Fibroblast of skin of abdomen (primary cell): ENCODE data around the gene SNX15.
"Not testable (repeated sequence)": the region's sequence is repeated elsewhere in the genome, so short reads cannot be mapped to it uniquely, and the experiment has no call there.

Source experiments
- DNase-seq: peaks from one replicate; pipeline ENCODE4 v3.0.0-alpha.2; 2013

SNX15 gene

DNA sequence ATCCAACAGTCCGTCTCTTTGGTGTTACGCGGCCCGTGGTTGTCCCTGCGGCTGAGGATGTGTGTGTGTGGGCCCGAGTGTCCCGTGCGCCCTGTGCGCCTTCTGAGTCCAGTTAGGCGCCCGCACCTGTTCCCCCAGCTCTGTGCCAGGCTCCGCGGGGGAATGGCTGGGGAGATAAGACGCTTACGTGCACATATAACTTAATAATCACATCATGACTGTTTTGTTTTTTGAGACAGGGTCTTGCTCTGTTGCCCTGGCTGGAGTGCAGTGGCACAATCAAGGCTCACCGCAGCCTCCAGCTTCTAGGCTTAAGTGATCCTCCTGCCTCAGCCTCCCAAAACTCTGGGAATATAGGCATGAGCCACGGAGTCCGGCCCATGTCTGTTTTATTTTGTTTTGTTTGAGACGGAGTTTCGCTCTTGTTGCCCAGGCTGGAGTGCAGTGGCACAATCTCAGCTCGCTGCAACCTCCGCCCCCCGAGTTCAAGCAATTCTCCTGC, 12.5 kb upstream of the SNX15 start:
- DNase-seq: no peak

DNA sequence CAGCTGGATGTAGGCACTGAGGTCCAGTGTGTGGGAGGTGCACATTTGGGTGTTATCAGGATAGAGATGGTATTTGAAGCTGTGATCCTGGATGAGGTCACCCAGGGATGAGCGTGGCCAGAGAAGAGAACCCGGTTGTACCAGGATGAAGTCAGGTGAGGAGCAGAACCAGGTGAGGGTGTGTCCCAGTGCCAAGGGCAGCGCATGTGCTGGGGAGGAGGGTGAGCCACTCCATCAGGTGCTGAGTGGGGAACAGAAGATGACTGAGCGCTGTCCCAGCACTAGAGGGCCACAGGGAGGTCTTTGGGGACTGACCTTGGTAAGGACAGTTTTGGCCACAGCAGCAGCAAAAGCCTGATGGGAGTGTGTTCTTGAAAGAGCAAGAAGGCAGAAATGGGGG, 10.5 kb upstream of the SNX15 start:
- DNase-seq: no peak

DNA sequence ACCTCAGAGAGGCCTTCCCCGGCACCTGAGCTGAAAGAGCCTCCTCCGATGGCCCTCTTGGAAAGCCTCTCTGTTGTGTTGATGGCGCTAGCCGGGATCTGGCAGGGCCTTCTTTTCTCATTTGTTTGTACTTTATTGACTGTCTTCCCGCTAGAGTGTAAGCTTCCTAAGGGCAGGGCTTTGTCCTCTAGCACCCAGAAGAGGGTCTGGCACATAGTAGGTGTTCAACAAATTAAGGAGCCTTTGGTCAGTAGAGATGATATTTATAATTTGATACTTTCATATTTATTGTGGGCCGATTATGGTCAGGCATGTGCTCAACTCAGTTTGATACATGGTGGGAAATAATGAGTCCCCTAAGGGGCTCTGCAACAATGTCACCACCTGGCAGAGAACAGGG, 9.3 kb upstream of the SNX15 start:
- no peak for DNase-seq

DNA sequence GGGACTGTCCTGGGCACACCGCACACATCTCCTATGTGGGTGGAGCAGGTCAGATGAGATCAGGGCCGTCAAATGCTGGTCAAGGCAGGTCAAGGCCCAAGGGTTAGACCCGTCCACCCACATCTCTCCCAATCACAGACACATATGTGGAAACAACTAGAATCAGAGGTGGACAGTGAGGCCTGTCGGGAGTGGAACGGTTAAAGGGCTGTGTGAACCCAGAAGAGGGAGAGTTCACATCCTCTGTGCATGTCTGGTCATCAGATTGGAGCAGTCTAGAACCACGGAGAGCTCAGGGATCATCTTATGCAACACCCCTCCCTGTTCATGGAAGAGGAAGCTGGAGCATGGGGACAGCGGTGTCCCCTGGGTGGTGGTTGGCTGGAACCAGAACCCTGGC, 7.4 kb upstream of the SNX15 start:
- no peak for DNase-seq

DNA sequence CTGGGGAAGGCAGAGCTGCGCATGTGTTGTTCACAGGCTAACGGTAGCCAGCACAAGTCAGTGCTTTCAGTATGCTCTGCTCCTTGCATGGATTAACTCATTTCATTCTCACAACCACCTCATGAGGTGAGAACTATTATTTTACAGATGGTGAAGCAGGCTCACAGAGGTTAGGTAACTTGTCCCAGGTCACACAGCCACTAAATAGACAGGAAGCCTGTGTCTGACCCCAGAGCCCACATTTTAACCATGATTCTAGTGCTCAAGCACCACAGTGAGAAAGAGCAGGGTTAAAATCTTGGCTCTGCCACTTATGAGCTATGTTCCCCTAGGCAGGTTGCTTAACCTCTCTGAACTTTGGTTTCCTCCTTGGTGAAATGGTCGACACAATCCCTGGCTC, 6.2 kb upstream of the SNX15 start:
- no peak for DNase-seq

DNA sequence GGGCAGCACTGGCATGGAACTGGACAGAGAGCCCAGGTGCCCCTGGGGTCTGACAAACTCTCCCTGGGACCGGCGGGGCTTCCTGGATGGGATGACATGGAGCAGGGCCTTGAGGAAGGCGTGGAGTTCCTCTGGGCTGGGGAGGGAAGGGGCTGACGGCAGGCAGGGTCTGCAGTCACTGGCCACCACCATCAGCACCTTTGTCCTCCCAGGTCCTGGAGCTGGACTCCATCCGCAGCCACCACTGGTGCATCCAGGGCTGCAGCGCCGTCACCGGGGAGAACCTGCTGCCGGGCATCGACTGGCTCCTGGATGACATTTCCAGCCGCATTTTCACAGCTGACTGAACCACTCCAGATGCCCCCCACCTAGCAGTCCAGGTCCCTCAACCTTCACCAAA, 5.7 kb upstream of the SNX15 start:
- DNase-seq: no peak

DNA sequence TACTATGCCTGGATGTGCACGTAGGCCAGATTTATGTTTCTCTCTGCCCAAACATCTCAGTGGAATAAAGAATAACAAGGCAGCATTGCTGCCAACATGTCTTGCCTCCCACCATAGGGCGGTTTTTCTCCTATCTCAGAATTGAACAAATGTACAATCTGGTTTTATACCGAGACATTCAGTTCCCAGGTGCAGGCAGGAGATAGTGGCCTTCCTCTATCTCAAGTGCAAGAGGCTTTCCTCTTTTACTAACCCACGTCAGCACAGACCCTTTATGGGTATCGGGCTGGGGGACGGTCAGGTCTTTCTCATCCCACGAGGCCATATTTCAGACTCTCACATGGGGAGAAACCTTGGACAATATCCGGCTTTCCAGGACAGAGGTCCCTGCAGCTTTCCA, 3.7 kb upstream of the SNX15 start:
- DNase-seq: not testable (repeated sequence)

DNA sequence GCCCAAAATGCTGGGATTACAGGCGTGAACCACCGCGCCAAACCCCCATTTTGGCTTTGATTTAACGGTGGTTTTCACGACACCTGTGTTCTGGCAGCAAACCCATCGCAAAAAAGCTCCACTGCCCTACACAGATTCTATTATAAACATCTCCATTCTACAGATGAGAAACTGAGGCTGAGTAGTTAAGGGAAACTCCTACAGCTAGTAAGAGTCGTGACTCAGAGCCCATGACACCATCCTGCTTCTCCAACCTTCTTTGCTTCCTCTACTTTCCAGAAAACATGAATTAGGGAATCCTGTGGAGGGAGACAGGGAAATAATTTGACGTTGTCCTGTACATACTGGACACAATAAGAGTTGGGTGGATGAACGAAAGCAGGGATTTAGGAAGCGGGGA, 429 bp upstream of the SNX15 start:
- DNase-seq: no peak

DNA sequence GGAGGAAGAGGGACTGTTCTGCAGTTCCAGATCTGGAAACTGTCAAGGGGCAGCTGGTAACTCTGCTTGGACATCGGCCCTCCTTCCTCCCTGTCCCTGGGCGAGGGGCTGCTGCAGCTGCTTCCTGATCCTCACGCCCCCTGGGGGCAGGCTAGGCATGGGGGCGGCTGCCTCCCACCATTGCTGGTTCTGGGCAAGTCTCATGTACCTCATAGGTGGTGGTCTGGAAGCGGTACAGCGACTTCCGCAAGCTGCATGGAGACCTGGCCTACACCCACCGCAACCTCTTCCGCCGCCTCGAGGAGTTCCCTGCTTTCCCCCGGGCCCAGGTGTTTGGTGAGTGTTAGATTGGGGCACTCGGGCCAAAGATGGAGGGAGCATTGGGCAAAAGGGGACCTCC, 5.0 kb downstream of the SNX15 start:
- DNase-seq: no peak

DNA sequence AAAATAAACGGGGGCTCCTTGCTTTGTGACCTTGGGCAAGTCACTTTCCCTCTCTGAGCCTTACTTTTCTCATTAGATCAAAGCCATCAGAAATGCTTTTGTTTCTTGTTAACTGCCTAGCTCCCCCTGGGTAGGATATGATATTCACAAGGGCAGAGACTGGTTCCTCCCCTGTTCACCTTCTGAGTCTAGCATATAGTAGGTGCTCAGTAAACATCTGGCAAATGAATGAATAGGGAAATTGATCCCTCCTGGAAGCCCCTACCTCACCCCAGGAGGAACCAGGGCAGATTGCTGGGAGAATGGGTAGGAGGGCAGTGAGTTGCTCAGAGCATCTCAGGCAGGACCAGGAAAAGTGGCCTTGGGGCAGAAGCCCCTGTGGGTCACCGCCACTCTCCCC, 7.2 kb downstream of the SNX15 start:
- DNase-seq: no peak

DNA sequence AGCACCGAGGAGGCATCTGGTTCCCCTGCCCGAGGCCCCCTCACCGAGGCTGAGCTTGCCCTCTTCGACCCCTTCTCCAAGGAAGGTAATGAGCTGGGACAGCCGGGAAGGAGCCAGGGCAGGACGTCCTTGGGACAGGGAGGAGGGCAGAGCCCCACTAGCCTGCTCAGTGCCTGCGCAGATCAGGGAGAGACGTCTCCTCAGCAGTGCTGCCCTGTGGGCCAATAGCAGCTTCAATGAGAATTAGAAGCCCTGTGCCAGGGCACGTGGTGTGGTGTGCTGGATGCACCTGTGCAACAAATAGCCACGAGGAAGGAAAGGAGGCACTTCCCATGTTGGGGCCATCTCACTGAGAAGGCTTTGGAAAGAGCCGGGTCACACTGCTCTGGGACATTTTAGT, 8.3 kb downstream of the SNX15 start:
- DNase-seq: no peak

DNA sequence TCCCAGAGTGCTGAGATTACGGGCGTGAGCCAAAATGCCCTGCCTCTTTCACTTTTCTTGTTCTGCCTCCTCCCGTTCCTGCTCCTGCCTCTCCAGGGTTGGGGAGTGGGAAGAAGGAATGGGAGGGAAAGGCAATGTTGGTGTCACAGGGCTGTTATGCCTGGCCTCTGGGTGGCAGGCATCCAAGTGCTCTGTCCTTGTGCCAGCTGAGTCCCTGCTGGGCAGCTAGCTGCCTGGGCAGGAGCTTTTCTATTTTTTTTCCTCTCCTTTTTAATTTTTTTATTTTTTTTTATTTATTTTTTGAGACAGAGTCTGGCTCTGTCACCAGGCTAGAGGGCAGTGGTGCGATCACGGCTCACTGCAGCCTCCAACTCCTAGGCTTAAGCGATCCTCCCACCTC, 9.7 kb downstream of the SNX15 start:
- no peak for DNase-seq

DNA sequence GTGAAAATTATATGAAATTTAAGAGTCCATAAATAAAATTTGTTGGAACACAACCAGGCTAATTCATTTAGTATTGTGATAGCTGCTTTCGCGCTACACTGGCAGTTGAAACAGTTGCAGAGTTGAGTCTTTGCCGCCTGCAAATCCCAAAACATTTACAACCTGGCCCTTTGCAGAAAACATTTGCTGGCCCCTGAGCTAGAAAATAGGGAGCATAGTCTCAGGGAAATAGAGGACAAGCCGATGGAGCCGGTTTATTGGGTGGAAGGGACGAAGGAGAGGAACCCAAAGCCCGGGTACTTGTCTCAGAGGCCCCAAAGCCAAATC, 13.2 kb downstream of the SNX15 start:
- no peak for DNase-seq

DNA sequence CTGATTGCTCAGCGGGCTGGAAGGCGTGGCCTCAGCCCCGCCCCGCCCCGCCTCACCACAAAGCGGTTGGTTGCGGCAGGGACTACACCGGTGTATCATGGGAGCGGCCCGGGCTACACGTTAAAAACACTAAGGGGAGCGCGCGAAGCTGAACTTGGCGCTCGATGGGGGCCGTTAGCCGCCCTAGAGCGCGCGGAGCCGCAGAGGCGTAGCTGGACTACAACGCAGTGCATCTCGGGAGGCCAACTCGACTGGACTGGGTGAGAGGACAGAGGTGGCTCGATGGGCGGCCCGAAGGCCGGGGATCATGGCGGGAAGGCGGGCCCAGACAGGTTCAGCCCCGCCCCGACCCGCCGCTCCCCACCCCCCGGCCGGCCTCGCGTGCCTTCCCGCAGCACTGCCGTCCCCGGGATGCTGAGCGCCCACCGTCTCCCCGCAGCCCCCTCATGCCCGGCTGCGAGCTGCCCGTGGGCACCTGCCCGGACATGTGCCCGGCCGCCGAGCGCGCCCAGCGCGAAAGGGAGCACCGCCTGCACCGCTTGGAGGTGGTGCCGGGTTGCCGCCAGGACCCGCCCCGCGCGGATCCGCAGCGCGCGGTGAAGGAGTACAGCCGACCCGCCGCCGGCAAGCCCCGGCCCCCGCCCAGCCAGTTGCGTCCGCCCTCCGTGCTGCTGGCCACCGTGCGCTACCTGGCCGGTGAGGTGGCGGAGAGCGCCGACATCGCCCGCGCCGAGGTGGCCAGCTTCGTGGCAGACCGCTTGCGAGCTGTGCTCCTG, 13.8 kb downstream of the SNX15 start, which contains the start of gene SAC3D1:
Gene SAC3D1 (plus strand): TSS at position 364 of the 776 bp plus-strand sequence. CDS start 83 bp downstream, at position 447.
- peak; percentile 94 for DNase-seq

DNA sequence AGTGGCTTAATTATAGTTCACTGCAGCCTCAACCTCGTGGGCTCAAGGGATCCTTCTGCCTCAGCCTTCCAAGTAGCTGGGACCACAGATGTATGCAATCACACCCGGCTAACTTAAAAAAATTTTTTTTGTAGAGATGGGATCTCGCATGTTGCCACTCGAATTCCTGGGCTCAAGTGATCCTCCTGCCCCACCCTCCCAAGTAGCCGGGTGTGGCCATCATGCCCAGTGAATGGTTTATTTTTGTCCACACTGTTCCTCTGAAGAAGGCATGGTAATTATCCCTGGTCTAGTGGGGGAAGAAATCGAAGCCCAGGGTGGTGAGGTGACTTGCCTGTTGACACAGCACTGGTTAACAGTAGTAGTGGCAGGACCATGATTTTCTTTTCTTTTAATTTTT, 15.7 kb downstream of the SNX15 start:
- no peak for DNase-seq

DNA sequence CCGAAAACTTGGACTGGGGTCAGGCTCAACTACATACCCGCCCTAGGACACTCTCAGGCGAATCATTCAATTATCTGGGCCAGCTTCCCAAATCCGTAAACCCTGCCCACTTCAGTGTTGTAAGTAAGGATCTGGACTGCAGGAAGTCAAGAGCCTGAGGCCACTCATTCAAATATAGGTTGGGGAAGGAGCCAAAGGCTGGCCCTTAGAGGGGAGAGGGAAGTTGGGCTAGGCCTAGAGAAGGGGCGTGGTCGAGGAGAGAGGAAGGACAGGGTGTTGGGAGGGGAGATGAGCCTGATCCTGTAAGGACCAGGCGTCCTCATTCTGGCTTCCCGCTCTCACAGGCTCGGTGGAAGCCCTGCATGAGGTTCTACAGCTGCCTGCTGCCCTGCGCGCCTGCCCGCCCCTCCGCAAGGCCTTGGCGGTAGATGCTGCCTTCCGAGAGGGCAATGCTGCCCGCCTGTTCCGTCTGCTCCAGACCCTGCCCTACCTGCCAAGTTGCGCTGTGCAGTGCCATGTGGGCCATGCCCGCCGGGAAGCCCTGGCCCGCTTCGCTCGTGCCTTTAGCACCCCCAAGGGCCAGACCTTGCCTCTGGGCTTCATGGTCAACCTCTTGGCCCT, 16.8 kb downstream of the SNX15 start:
- peak; percentile 8 for DNase-seq

DNA sequence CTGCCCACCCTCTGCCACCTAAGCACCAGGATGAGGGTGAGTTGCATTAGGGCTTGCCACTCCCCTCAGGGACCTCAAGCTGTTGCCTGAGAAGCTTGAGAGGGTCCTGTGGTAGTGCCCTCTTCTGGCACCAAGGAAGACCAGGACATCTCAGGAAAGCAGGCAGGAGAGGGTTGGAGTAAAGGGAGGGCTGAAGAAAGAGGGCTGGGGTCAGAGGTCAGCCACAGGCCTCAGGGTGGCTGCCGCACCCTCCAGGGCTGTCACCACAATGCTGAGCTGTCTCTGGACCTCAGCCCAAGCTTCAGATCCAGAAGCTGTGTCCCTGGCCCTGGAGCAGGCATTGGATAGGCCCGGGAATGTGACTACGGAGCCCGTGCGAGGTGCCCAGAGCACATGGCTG, 17.8 kb downstream of the SNX15 start:
- DNase-seq: no peak

DNA sequence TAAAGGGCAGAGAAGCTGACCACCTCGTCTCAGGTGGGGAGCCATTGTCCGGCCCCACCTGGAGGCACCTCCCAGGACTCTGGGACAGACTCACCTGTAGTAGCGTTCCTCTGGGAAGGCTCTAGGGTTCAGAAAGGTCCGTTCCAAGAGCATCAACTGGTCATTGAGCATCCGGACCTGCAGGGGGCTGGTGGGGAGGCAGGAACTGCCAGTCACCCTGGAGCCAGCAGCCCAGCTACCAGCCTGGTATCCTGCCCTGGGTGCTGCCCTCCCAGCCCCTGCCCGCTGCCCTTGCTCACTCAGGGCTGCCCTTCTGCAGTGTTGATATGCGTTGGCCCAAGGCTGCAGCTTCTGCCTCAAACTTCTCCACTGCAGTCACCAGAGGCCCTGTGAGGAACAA, 18.5 kb downstream of the SNX15 start:
- DNase-seq: no peak

DNA sequence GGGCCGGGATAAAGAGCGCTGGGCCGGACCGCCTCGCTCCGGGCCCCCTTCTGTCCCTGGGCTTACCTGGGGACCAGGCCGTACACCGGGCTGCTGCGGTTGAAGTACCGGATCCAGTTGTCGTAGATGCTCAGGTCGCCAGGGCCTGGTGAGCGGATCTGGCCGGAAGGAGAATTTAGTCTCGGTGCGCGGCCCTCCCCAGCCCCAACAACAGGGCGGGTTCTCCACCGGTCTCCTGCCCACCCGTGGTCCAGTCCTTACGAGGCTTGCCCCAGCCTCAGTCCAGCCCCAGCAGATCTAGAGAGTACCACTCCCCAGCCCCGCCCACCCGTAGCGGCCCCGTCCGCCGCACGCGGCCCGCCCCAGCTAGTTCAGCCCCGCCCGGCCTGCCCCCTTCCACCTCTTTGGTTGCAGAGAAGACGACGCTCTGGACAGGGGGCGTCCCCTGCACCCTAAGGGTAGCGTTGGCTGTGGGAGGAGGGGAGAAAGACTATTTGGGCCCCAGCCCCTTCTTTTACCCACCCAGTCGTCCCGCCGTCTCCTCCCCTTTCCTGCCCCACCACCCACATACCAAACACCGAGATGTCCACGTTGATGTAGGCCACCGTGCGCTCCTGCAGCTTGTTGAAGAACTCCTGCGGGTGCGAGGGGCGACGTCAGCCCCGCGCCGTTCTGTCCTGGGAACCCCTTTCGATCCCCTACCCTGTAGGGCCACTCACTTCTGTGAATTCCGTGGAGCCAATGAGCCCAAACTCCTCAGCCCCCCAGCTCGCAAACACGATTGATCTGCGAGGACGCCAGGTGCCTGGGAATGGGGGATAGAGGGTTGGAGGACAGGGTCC, 20.6 kb downstream of the SNX15 start:
- peak; percentile 14 for DNase-seq

DNA sequence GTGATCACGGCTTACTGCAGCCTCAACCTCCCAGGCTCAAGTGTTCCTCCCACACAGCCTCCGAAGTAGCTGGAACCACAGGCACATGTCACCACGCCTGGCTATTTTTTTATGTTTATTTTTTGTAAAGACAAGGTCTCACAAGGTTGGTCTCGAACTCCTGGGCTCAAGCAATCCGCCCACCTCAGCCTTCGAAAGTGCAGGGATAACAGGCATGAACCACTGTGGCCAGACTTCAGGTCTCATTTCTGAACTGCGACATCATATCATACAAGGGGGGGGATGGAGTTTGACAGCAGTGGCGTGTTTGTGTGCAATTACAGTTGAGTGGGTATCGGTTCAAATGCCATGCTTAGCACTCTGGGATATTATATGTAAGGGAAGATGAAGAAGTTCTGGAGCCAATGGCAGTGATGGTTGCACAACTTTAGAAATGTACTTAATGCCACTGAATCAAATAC, 24.2 kb downstream of the SNX15 start:
- DNase-seq: no peak

DNA sequence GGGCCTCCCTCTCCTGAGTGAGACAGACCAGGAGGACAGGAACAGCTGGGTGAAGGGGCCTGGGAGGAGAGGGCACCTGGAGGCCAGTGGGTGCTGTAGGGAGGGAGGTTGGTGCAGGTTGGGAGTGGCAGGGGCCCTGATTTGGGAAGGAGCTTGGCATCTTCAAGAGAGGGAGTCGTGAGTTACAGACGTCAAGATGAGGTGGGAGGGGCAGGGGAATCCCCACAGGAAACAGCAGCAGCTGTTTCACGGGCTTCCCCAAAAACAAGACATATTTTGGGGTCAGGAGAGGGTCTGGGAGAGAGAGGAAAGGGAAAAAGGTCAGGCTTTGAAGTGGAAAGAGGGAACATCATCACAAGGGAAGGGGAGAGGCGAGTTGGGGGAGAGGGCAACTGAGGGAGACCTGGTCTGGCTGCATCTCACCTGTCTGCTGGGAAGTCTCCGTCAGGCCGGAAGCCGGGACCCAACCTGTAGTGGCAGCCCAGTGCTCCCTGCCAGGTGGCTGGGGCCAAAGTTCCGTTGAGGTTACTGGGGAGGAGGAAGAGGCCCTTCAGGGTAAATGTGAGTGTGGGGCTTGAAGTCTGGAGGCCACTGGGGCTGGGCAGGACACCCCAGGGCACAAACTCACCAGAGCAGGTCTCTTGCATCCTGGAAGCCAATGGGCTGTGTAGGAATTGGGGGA, 26.7 kb downstream of the SNX15 start:
- no peak for DNase-seq

DNA sequence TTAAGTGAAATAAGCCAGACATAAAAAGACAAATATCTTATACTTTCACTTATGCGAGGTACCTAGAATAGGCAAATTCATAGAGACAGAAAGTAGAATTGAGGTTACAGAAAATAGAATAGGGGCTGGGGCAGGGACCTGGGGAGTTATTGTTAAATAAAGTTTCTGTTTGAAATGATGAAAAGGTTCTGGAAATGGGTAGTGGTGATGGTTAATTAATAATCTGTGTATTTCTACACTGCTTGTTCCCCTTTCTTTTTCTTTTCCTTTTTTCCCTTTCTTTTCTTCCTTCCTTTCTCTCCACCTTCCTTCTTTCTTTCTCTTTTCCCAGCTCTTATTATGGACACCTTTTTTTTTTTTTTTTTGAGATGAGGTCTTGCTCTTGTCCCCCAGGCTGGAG, 28.3 kb downstream of the SNX15 start:
- no peak for DNase-seq

DNA sequence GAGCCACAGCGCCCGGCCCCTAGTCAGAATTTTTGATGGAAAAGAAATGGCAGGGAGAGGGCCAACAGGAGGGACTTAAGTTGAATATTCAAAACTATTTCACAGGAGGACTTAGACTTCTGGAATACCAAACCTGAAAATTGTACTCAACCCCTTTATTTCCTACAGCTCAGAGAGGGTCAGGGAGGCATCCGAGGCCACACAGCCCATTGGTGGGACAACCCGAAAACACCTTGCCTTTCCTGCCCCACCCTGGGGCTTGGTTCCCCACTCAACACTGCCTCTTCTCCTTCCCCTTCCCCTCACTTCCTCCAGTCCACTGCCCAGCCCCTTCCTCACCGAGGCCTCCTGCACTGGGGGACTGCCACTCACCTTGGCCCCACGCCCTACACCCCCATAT, 29.8 kb downstream of the SNX15 start:
- no peak for DNase-seq
